Left ventricle myocardium inferior (tissue), 1 donor: Measurements from ENCODE around the gene STX5. TPM values are rescaled to one million over a fixed set of nuclear protein-coding genes. Genes with fewer than 3 reads are reported as not detected.

Experiments used
- DNase-seq: peaks from one replicate; pipeline ENCODE4 v3.0.0-alpha.2; 2020
- H3K27ac ChIP-seq: fragments of 200-600 bp; replicated peaks from 2 replicates; pipeline ENCODE4 v1.8.0; 2021
- H3K27me3 ChIP-seq: fragments of 200-600 bp; 2 replicates; pipeline ENCODE4 v1.8.0; 2021; ENCODE audit warnings: low read depth
- H3K36me3 ChIP-seq: fragments of 200-600 bp; 2 replicates; pipeline ENCODE4 v1.8.0; 2021
- H3K4me1 ChIP-seq: fragments of 200-600 bp; 2 replicates; pipeline ENCODE4 v1.8.0; 2021
- H3K4me3 ChIP-seq: fragments of 200-600 bp; 2 replicates; pipeline ENCODE4 v1.8.0; 2021; ENCODE audit warnings: mild to moderate bottlenecking, moderate library complexity
- H3K9me3 ChIP-seq: fragments of 200-600 bp; replicated peaks from 2 replicates; pipeline ENCODE4 v1.8.0; 2021
- CTCF ChIP-seq: fragments of 200-600 bp; IDR thresholded peaks from 2 replicates; pipeline ENCODE4 v1.8.0; 2021; ENCODE audit warnings: antibody characterized with exemption, mild to moderate bottlenecking, borderline replicate concordance
- intact Hi-C: fragments of 100-400 bp; cut with micrococcal nuclease; formaldehyde crosslinking; loops from one replicate; pipeline ENCODE4 v1.11.0; 2022
- total RNA-seq: library from RNA; stranded (reverse); fragmentation: NEBNext Ultra II Directional; extraction: Animal tissue kit (Norgen Biotek cat#: 25700); gene quantifications from one replicate; pipeline ENCODE4 v1.2.1, GENCODE V29; 2021
- donor health status: DM: no; HTN: yes; CAD: no; lungs with severe emphysema.

STX5 gene
- total RNA-seq, 1 donor from 2014 or later: 16.7 TPM

- intact Hi-C loops: loop anchor here (5.0 kb wide), 1 partner anchor 73 kb away; no protein-coding TSS in a partner anchor
- H3K4me1 ChIP-seq: peaks cover 84% of the 10 kb centered on the region
These were observed 42.3 kb downstream of the STX5 start for GRCh38 chr11:62789576-62789975.

DNA sequence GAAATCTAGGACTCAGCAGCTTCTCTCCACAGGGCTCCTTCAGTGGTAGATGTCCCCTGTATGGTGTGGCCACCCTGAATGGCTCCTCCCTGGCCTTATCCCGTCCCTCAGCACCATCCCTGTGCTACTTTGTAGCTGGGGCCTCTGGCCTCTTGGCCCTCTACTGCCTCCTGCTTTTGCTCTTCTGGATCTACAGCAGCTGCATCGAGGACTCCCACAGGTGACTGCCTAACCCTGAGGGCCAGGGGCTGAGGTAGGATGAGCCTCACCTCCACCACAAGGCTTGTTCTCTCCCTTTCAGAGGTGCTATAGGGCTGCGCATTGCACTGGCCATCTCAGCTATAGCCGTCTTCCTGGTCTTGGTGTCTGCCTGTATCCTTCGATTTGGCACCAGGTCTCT is 42.9 kb downstream of the STX5 start:
- Histone ChIP-seq H3K27me3 (no peaks in the 10 kb centered on the region), H3K36me3 (peaks cover 42% of the 10 kb centered on the region), H3K27ac (peak overlapping the region; percentile 100), H3K4me3 (peak overlapping the region; percentile 99), H3K9me3 (no peaks in the 10 kb centered on the region), H3K4me1 (peaks cover 84% of the 10 kb centered on the region)
- no peak for TF ChIP-seq CTCF
- intact Hi-C loops: loop anchor here (5.0 kb wide), 1 partner anchor 73 kb away; no protein-coding TSS in a partner anchor
- DNase-seq: no peak

More at GRCh38 chr11:62789576-62789975, 42.3 kb downstream of the STX5 start:
- TF ChIP-seq CTCF: no peak
- H3K36me3 ChIP-seq: peaks cover 48% of the 10 kb centered on the region
- no peak overlapping the region for H3K4me3 ChIP-seq
- no peak for DNase-seq
- no peaks in the 10 kb centered on the region for H3K27me3 ChIP-seq
- H3K9me3 ChIP-seq: no peaks in the 10 kb centered on the region
- peak overlapping the region; percentile 100 for H3K27ac ChIP-seq

DNA sequence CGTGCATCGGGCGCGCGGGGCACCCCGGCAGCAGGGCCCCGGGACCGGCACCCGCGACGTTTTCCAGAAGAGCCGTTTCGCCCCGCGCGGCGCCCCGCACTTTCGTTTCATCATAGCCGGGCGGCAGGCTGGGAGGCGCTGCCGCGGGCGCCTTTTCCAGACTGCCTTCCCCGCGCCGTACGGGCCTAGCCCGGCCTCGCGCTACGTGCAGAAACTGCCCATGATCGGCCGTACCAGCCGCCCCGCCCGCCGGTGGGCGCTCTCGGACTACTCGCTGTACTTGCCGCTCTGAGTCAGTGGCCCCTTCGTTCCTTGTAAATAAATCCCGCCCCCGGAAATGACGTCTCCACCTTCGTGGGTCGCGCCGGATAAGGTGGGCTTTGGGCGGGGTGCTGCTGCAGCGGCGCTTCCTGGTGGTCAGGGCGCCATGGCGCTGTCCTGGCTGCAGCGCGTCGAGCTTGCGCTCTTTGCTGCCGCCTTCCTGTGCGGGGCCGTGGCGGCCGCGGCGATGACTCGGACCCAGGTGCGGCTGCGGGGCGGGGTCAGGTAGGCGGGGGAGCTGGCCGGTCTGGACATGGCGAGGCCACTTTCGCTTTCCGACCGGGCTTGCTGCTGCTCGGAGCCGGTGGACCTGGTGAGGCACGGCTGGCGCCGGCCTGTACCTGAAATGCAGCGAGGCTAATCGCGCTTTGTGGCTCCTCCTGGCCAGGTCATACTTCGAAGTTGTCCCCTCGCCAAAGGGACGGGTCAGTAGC is 44.7 kb downstream of the STX5 start, which contains the start of gene TMEM179B:
Gene TMEM179B, plus strand, starts transcription at position 398 of the 755 bp plus-strand sequence. Its CDS starts 30 bp downstream, at position 428.
- DNase-seq: peak; percentile 97
- Histone ChIP-seq H3K27me3 (no peaks in the 10 kb centered on the region), H3K36me3 (peaks cover 31% of the 10 kb centered on the region), H3K9me3 (no peaks in the 10 kb centered on the region), H3K27ac (peak within 1 kb of the TSS; percentile 100), H3K4me3 (peak within 1 kb of the TSS; percentile 99), H3K4me1 (peaks cover 68% of the 10 kb centered on the region)
- peak; percentile 29 for TF ChIP-seq CTCF
- intact Hi-C loops: loop anchor here (5.0 kb wide), 1 partner anchor 75 kb away; no protein-coding TSS in a partner anchor

GRCh38 chr11:62786318-62787004 is 45.4 kb downstream of the STX5 start:
- Histone ChIP-seq H3K4me3 (peak overlapping the region; percentile 99), H3K9me3 (no peaks in the 10 kb centered on the region), H3K27ac (peak overlapping the region; percentile 100), H3K27me3 (no peaks in the 10 kb centered on the region), H3K36me3 (peaks cover 36% of the 10 kb centered on the region), H3K4me1 (peaks cover 62% of the 10 kb centered on the region)
- peak; percentile 95 for TF ChIP-seq CTCF
- intact Hi-C loops: loop anchor here (5.0 kb wide), 1 partner anchor 76 kb away; no protein-coding TSS in a partner anchor
- DNase-seq: peak; percentile 91

- DNase-seq: no peak
These were observed 49.1 kb downstream of the STX5 start for GRCh38 chr11:62782753-62783152.

More at GRCh38 chr11:62782753-62783152, 49.1 kb downstream of the STX5 start:
- H3K4me1 ChIP-seq: peaks cover 25% of the 10 kb centered on the region
- no peaks in the 10 kb centered on the region for H3K9me3 ChIP-seq
- H3K27ac ChIP-seq: no peak overlapping the region
- H3K4me3 ChIP-seq: no peak overlapping the region
- intact Hi-C loops: no loop called here
- no peak for TF ChIP-seq CTCF
- peaks cover 35% of the 10 kb centered on the region for H3K36me3 ChIP-seq
- H3K27me3 ChIP-seq: no peaks in the 10 kb centered on the region
